H9 (cell line): Measurements from ENCODE around the gene MEGF8. TPM values are rescaled to one million over a fixed set of nuclear protein-coding genes. Genes with fewer than 3 reads are reported as not detected.

ENCODE experiments used
- DNase-seq: peaks from one replicate; pipeline ENCODE4 v3.0.0-alpha.2; 2017
- H2AFZ ChIP-seq: one replicate; pipeline ENCODE4 v1.6.1; 2013; ENCODE audit warnings: mild to moderate bottlenecking, low read length, control low read depth, moderate library complexity
- H2AK5ac ChIP-seq: 2 replicates; pipeline ENCODE4 v1.6.1; 2013; ENCODE audit warnings: low read length, control low read depth, mixed read lengths; ENCODE audit not compliant: insufficient read length
- H2BK120ac ChIP-seq: one replicate; pipeline ENCODE4 v1.6.1; 2013; ENCODE audit warnings: low read depth, mild to moderate bottlenecking, low read length, control low read depth, inconsistent platforms; ENCODE audit not compliant: poor library complexity, severe bottlenecking
- H2BK12ac ChIP-seq: 2 replicates; pipeline ENCODE4 v1.6.1; 2013; ENCODE audit warnings: low read length, control low read depth, mixed read lengths, low read depth; ENCODE audit not compliant: insufficient read length
- H2BK15ac ChIP-seq: 2 replicates; pipeline ENCODE4 v1.6.1; 2013; ENCODE audit warnings: low read depth, low read length, control low read depth
- H2BK20ac ChIP-seq: one replicate; pipeline ENCODE4 v1.6.1; 2013; ENCODE audit warnings: low read depth, mild to moderate bottlenecking, low read length, control low read depth, inconsistent platforms; ENCODE audit not compliant: poor library complexity, severe bottlenecking
- H2BK5ac ChIP-seq: 2 replicates; pipeline ENCODE4 v1.6.1; 2013; ENCODE audit warnings: low read length, control low read depth, mixed read lengths; ENCODE audit not compliant: insufficient read length
- H3K14ac ChIP-seq: 2 replicates; pipeline ENCODE4 v1.6.1; 2013; ENCODE audit warnings: low read length, control low read depth; ENCODE audit not compliant: insufficient read depth
- H3K18ac ChIP-seq: 2 replicates; pipeline ENCODE4 v1.6.1; 2013; ENCODE audit warnings: low read depth, mild to moderate bottlenecking, mixed read lengths, low read length, control low read depth; ENCODE audit not compliant: insufficient read length
- H3K23ac ChIP-seq: 2 replicates; pipeline ENCODE4 v1.6.1; 2013; ENCODE audit warnings: low read length, control low read depth, mixed read lengths, low read depth; ENCODE audit not compliant: insufficient read length
- H3K23me2 ChIP-seq: 2 replicates; pipeline ENCODE4 v1.6.1; 2013; ENCODE audit warnings: low read depth, mild to moderate bottlenecking, mixed read lengths, low read length, control low read depth; ENCODE audit not compliant: insufficient read length, poor library complexity, severe bottlenecking
- H3K27ac ChIP-seq: 2 replicates; pipeline ENCODE4 v1.5.1; 2013; ENCODE audit warnings: low read length, control low read depth, mixed read lengths, low read depth; ENCODE audit not compliant: insufficient read length
- H3K27me3 ChIP-seq: 2 replicates; pipeline ENCODE4 v1.6.1; 2013; ENCODE audit warnings: low read length, control low read depth, inconsistent platforms; ENCODE audit not compliant: insufficient read depth
- H3K4ac ChIP-seq: 2 replicates; pipeline ENCODE4 v1.6.1; 2013; ENCODE audit warnings: low read depth, mild to moderate bottlenecking, control low read depth, inconsistent platforms, low read length, moderate library complexity
- H3K4me1 ChIP-seq: 2 replicates; pipeline ENCODE4 v1.6.1; 2013; ENCODE audit warnings: low read length, control low read depth, inconsistent platforms; ENCODE audit not compliant: insufficient read depth
- H3K4me2 ChIP-seq: 2 replicates; pipeline ENCODE4 v1.6.1; 2013; ENCODE audit warnings: low read length, control low read depth, mixed read lengths; ENCODE audit not compliant: insufficient read length, insufficient read depth
- H3K56ac ChIP-seq: 2 replicates; pipeline ENCODE4 v1.6.1; 2013; ENCODE audit warnings: low read depth, mild to moderate bottlenecking, mixed read lengths, low read length, control low read depth; ENCODE audit not compliant: insufficient read length
- H3K79me1 ChIP-seq: 2 replicates; pipeline ENCODE4 v1.6.1; 2013; ENCODE audit warnings: low read depth, mild to moderate bottlenecking, moderate library complexity, low read length, control low read depth, inconsistent platforms; ENCODE audit not compliant: insufficient read depth, poor library complexity, severe bottlenecking
- H3K79me2 ChIP-seq: 2 replicates; pipeline ENCODE4 v1.6.1; 2013; ENCODE audit warnings: low read length, control low read depth, inconsistent platforms; ENCODE audit not compliant: insufficient read depth
- H3K9ac ChIP-seq: 2 replicates; pipeline ENCODE4 v1.6.1; 2013; ENCODE audit warnings: low read length, control low read depth, mixed read lengths; ENCODE audit not compliant: insufficient read length; ENCODE audit errors: extremely low read depth
- H3K9me3 ChIP-seq: one replicate; pipeline ENCODE4 v1.6.1; 2013; ENCODE audit warnings: low read depth, low read length, inconsistent platforms; ENCODE audit not compliant: control insufficient read depth
- H3T11ph ChIP-seq: one replicate; pipeline ENCODE4 v1.6.1; 2013; ENCODE audit warnings: mild to moderate bottlenecking, low read length, control low read depth, inconsistent platforms
- H4K20me1 ChIP-seq: one replicate; pipeline ENCODE4 v1.6.1; 2013; ENCODE audit not compliant: control insufficient read depth, insufficient read length, insufficient read depth
- H4K5ac ChIP-seq: 2 replicates; pipeline ENCODE4 v1.6.1; 2013; ENCODE audit warnings: low read depth, mild to moderate bottlenecking, mixed read lengths, low read length, control low read depth; ENCODE audit not compliant: insufficient read length
- H4K8ac ChIP-seq: replicated peaks from 2 replicates; pipeline ENCODE4 v1.6.1; 2013; ENCODE audit warnings: low read length, control low read depth, mixed read lengths, low read depth; ENCODE audit not compliant: insufficient read length
- H4K91ac ChIP-seq: 2 replicates; pipeline ENCODE4 v1.6.1; 2013; ENCODE audit warnings: low read depth, mild to moderate bottlenecking, moderate library complexity, mixed read lengths, low read length, control low read depth; ENCODE audit not compliant: insufficient read length
- H3K27ac Mint-ChIP-seq, 3 experiments: 2 replicates in 2 of 3; 3 replicates in 1 of 3; pipeline ENCODE4 v1.8.0; 2020 to 2021; ENCODE audit warnings: mixed read lengths in 3 of 3, mild to moderate bottlenecking in 1 of 3, moderate library complexity in 1 of 3
- H3K27me3 Mint-ChIP-seq: 2 replicates; pipeline ENCODE4 v1.8.0; 2021; ENCODE audit warnings: low read depth, mild to moderate bottlenecking, moderate library complexity, mixed read lengths
- H3K36me3 Mint-ChIP-seq, 3 experiments: 2 replicates in 2 of 3; 3 replicates in 1 of 3; pipeline ENCODE4 v1.8.0; 2020 to 2021; ENCODE audit warnings: low read depth in 3 of 3, mixed read lengths in 3 of 3; ENCODE audit not compliant: insufficient read depth in 1 of 3
- H3K4me1 Mint-ChIP-seq, 2 experiments: 2 replicates each; pipeline ENCODE4 v1.8.0; 2020; ENCODE audit warnings: mixed read lengths in 2 of 2
- H3K4me3 Mint-ChIP-seq, 2 experiments: 2 replicates in 1 of 2; 3 replicates in 1 of 2; pipeline ENCODE4 v1.8.0; 2020 to 2021; ENCODE audit warnings: mild to moderate bottlenecking in 2 of 2, mixed read lengths in 2 of 2, moderate library complexity in 1 of 2
- H3K9me3 Mint-ChIP-seq, 2 experiments: 2 replicates in 1 of 2; 3 replicates in 1 of 2; pipeline ENCODE4 v1.8.0; 2020; ENCODE audit warnings: mild to moderate bottlenecking in 2 of 2, mixed read lengths in 2 of 2, moderate library complexity in 1 of 2
- WGBS: extraction: QIAGEN DNeasy Blood & Tissue Kit; methylation state at CpG from one replicate; pipeline ENCODE4 v1.1.7; 2013; ENCODE audit warnings: missing lambda C conversion rate, low lambda C conversion rate, mixed read lengths; ENCODE audit not compliant: insufficient read length; ENCODE audit errors: extremely low coverage; 5-methylcytosine and 5-hydroxymethylcytosine counted together
- total RNA-seq: library from RNA; stranded (reverse); gene quantifications from 2 replicates; pipeline ENCODE4 v1.2.1, GENCODE V29; 2021
- TF ChIP-seq, protein P1 (sequence below): fragments of 200-600 bp; sonication (generic); conservative IDR thresholded peaks from 3 replicates; pipeline ENCODE4 v1.8.0; 2021; ENCODE audit warnings: antibody characterized with exemption, mild to moderate bottlenecking

Gene MEGF8
- total RNA-seq, 1 experiment from 2014 or later = 28.4 TPM

DNA sequence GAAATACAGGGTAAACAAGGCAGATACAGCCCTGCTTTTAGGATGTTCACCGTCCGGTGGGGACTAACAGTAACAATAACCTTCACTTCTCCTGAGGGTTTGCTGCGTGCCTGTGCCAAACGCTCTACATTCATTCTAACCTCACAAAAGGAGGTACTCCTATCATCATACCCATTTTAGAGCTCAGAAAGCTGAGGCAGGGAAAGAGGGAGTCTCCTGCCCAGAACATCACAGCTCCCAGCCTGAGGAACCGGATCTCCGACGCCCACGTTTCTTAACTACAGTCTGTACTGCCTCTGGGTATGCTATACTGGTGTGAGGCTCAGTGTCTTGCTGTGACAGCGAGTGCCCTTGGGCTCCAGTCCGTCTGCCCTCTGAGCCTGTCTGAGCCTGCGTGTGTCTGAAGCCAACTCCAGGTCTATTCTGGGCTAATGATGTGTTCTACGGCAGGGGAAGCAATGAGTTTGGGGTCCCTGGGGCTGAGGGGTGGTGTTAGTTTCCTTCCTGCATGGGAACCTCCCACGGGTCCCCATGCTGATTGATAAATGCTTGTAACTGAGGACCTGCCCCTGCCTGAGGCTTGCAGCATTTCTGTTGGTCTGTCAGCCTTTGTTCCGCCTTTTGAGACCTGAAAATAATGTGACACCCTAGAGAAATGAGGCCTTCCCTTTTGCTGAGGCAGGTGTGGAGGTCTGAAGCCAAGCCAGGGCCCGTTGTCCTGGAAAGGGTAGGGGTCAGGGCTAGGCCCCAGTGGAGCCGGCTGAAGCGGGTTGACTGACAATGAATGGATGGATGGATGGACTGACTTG is 96.9 kb downstream of the MEGF8 start:
- Histone ChIP-seq H4K20me1 (no peaks in the 10 kb centered on the region), H4K91ac (no peak overlapping the region), H3K79me2 (no peaks in the 10 kb centered on the region), H2AK5ac (no peak overlapping the region), H3K23me2 (peaks cover 7% of the 10 kb centered on the region), H3K9me3 (no peaks in the 10 kb centered on the region), H4K5ac (no peak overlapping the region), H3K18ac (no peak overlapping the region), H3K9ac (peak overlapping the region; percentile 3), H2AFZ (no peak overlapping the region), H3K14ac (no peak overlapping the region), H2BK12ac (no peak overlapping the region), H3K23ac (no peak overlapping the region), H3K27ac (no peak overlapping the region), H3K4me1 (no peaks in the 10 kb centered on the region), H3K27me3 (peaks cover 17% of the 10 kb centered on the region; the same call in 1 of the 2 replicates), H3K4me2 (peak overlapping the region; percentile 70), H2BK15ac (no peak overlapping the region), H3T11ph (no peak overlapping the region), H3K79me1 (no peaks in the 10 kb centered on the region), H2BK20ac (no peak overlapping the region), H3K4ac (no peak overlapping the region), H3K56ac (no peak overlapping the region), H4K8ac (no peak overlapping the region), H2BK120ac (no peak overlapping the region), H2BK5ac (no peak overlapping the region)
- peaks cover 24 to 41% of the 10 kb centered on the region in 2 experiments for H3K4me1 Mint-ChIP-seq
- peak overlapping the region; percentile 80 to 90 for H3K4me3 Mint-ChIP-seq
- TF ChIP-seq, protein P1, sequence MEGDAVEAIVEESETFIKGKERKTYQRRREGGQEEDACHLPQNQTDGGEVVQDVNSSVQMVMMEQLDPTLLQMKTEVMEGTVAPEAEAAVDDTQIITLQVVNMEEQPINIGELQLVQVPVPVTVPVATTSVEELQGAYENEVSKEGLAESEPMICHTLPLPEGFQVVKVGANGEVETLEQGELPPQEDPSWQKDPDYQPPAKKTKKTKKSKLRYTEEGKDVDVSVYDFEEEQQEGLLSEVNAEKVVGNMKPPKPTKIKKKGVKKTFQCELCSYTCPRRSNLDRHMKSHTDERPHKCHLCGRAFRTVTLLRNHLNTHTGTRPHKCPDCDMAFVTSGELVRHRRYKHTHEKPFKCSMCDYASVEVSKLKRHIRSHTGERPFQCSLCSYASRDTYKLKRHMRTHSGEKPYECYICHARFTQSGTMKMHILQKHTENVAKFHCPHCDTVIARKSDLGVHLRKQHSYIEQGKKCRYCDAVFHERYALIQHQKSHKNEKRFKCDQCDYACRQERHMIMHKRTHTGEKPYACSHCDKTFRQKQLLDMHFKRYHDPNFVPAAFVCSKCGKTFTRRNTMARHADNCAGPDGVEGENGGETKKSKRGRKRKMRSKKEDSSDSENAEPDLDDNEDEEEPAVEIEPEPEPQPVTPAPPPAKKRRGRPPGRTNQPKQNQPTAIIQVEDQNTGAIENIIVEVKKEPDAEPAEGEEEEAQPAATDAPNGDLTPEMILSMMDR = no peak
- H3K27ac Mint-ChIP-seq = no peak overlapping the region
- WGBS = no CpG with 5 or more reads among the region's 17 CpGs
- DNase-seq = no peak
- H3K36me3 Mint-ChIP-seq = peaks cover 0 to 13% (median 3%) of the 10 kb centered on the region in 3 experiments; a peak in 5 of 7 replicates
- H3K9me3 Mint-ChIP-seq = peaks cover 0 to 3% of the 10 kb centered on the region in 2 experiments; a peak in 3 of 5 replicates
- peaks cover 93% of the 10 kb centered on the region for H3K27me3 Mint-ChIP-seq
